ENCODE results near the gene PDZD8. TPM values are rescaled to one million over a fixed set of nuclear protein-coding genes. Genes with fewer than 3 reads are reported as not detected.

The PDZD8 gene, protein sequence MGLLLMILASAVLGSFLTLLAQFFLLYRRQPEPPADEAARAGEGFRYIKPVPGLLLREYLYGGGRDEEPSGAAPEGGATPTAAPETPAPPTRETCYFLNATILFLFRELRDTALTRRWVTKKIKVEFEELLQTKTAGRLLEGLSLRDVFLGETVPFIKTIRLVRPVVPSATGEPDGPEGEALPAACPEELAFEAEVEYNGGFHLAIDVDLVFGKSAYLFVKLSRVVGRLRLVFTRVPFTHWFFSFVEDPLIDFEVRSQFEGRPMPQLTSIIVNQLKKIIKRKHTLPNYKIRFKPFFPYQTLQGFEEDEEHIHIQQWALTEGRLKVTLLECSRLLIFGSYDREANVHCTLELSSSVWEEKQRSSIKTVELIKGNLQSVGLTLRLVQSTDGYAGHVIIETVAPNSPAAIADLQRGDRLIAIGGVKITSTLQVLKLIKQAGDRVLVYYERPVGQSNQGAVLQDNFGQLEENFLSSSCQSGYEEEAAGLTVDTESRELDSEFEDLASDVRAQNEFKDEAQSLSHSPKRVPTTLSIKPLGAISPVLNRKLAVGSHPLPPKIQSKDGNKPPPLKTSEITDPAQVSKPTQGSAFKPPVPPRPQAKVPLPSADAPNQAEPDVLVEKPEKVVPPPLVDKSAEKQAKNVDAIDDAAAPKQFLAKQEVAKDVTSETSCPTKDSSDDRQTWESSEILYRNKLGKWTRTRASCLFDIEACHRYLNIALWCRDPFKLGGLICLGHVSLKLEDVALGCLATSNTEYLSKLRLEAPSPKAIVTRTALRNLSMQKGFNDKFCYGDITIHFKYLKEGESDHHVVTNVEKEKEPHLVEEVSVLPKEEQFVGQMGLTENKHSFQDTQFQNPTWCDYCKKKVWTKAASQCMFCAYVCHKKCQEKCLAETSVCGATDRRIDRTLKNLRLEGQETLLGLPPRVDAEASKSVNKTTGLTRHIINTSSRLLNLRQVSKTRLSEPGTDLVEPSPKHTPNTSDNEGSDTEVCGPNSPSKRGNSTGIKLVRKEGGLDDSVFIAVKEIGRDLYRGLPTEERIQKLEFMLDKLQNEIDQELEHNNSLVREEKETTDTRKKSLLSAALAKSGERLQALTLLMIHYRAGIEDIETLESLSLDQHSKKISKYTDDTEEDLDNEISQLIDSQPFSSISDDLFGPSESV
- total RNA-seq, result 10 to 100 TPM; 10.9 to 13.4 TPM

DNA sequence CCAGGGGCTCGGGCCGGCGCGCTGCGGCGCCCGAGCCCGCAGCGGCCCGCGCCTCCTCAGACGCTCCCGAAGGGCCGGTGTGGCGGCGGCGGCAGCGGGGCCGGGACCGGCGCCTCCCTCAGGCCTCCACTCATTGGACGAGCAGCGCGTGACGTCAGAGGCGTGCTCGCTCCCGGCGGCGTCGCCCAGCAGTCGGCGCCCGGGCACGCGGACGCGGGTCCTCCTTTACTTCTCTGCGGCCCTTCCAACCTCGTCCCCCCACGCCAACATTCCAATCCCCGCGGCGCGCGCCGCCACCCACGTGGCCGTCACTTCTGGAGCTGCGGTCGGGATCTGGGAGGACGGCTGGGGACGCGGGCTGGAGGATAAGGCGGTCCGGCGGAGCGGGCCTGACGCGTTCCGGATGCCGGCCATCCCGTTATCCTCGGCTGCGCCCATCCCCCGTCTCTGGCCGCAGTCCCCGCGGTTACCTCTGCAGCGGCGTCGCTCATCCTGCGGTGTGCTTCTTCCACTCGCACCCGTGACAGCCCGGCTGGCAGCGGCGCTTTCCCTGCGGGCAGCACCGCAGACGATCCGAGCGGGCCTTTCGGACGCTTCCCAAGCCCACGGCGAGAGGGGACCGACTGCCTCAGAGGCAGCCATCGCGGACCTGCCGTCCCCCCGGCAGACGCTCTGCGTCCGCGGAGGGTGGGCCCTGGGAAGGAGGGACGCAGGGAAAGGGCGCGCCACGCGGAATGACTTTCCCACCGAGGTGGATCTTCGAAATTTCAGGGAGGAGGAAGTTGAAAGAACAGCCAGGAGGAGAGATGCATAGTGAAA, at the start of gene PDZD8:
Gene PDZD8 (minus strand): TSS at position 81 of the 819 bp plus-strand sequence. CDS start 213 bp downstream, outside the sequence.
- ChIA-PET CTCF (no interaction called here), POLR2A (no interaction called here)
- Mint-ChIP-seq H3K27ac (peak within 1 kb of the TSS; percentile 90), H3K4me1 (peaks cover 23% of the 10 kb centered on the region), H3K4me3 (peak within 1 kb of the TSS; percentile 93), H3K9me3 (no peaks in the 10 kb centered on the region), H3K27me3 (peaks cover 36% of the 10 kb centered on the region), H3K36me3 (ENCODE audit: low read depth) (peaks cover 4% of the 10 kb centered on the region)
- DNase-seq, result peak; percentile 88

DNA sequence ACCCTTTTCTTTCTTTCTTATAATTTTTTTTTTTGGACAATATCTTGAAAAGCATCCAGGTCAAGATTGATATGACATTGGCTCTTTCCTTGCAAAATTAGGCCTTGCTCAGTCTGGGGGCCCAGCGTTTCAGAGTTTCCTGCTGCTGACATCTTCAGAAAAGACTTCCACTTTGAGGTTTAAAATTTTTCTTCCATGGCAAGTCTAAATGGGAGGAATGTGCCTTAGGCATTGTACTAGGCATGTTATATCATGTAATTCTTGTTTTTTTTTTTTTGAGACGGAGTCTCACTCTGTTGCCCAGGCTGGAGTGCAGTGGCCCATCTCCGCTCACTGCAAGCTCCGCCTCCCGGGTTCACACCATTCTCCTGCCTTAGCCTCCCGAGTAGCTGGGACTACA, 48.9 kb upstream of the PDZD8 start:
- DNase-seq, result no peak
- ChIA-PET POLR2A (no interaction called here), CTCF (interaction anchor here (1.2 kb wide), 1 partner anchor 17 kb away, joined by 3 read pairs; no protein-coding TSS in a partner anchor)
- Mint-ChIP-seq H3K9me3 (no peaks in the 10 kb centered on the region), H3K27me3 (no peaks in the 10 kb centered on the region), H3K27ac (no peak overlapping the region), H3K4me3 (no peak overlapping the region), H3K36me3 (ENCODE audit: low read depth) (no peaks in the 10 kb centered on the region), H3K4me1 (no peaks in the 10 kb centered on the region)

DNA sequence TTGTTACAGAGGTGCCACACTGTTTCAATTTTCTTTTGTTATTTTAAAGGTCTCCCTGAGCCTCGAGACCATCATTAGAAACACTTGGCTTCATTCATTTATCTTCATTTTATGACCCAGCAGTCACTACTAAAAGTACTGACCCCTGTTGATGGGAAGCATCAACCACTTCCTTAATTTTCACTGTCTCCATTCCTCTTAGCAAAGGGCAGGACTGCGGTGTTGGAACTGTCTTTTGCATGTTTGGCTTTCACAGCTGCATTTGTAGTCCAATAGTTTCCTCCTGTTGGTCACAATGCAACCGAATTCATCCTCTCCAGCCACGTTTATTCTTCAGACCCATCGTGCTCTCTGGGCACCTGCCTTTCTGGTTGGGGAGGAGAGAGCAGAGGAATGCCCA, 46.7 kb upstream of the PDZD8 start:
- peak overlapping the region; percentile 54 for H3K27ac Mint-ChIP-seq
- POLR2A ChIA-PET, result no interaction called here
- CTCF ChIA-PET, result no interaction called here
- H3K36me3 Mint-ChIP-seq (ENCODE audit: low read depth), result no peaks in the 10 kb centered on the region
- H3K4me3 Mint-ChIP-seq, result no peak overlapping the region
- no peak for DNase-seq
- H3K4me1 Mint-ChIP-seq, result no peaks in the 10 kb centered on the region
- peaks cover 4% of the 10 kb centered on the region for H3K27me3 Mint-ChIP-seq
- no peaks in the 10 kb centered on the region for H3K9me3 Mint-ChIP-seq

DNA sequence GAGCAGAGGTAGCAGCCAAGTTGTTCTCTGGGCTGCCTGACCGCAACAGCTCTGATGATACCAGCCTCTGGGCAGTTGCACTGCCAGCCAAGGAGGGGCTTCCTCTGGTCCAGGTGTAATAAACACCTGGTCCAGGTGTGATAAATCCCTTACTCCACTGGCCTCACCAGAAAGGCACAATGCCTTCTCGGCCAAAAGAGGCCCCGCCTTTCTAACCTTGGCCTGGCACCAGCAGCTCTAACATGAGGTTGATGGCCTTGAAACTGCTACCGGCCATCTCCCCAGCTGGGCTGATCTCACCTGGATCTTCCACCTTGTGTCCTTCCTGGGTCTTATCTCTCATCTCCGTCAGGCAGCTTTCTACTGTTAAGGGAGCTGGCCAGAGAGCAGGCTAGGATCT, 45.5 kb upstream of the PDZD8 start:
- POLR2A ChIA-PET, result no interaction called here
- H3K27ac Mint-ChIP-seq, result no peak overlapping the region
- H3K36me3 Mint-ChIP-seq (ENCODE audit: low read depth), result no peaks in the 10 kb centered on the region
- no peaks in the 10 kb centered on the region for H3K9me3 Mint-ChIP-seq
- CTCF ChIA-PET, result no interaction called here
- no peak for DNase-seq
- no peak overlapping the region for H3K4me3 Mint-ChIP-seq
- peaks cover 4% of the 10 kb centered on the region for H3K27me3 Mint-ChIP-seq
- H3K4me1 Mint-ChIP-seq, result no peaks in the 10 kb centered on the region

DNA sequence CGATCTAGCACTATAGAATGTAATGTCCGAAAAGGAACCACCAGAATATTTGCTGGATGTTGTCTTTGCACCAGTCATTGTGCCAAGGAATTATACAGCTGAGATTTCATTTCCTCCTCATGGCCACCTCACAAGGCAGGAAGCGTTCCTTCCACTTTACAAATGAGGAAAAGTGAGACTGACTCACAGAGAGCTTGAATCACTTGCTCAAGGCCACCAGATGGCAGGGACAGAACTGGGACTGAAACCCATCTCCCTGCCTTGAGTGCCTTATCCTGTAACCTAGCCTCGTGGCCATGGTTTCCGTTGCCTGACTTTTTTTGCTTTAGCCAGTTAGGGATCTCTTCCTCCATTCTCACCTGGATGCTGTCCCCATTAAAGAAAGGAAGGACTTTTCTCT, 44.7 kb upstream of the PDZD8 start:
- H3K27ac Mint-ChIP-seq, result no peak overlapping the region
- no peaks in the 10 kb centered on the region for H3K4me1 Mint-ChIP-seq
- peaks cover 4% of the 10 kb centered on the region for H3K27me3 Mint-ChIP-seq
- no peak overlapping the region for H3K4me3 Mint-ChIP-seq
- CTCF ChIA-PET, result no interaction called here
- no peaks in the 10 kb centered on the region for H3K36me3 Mint-ChIP-seq (ENCODE audit: low read depth)
- DNase-seq, result no peak
- POLR2A ChIA-PET, result no interaction called here
- H3K9me3 Mint-ChIP-seq, result no peaks in the 10 kb centered on the region

DNA sequence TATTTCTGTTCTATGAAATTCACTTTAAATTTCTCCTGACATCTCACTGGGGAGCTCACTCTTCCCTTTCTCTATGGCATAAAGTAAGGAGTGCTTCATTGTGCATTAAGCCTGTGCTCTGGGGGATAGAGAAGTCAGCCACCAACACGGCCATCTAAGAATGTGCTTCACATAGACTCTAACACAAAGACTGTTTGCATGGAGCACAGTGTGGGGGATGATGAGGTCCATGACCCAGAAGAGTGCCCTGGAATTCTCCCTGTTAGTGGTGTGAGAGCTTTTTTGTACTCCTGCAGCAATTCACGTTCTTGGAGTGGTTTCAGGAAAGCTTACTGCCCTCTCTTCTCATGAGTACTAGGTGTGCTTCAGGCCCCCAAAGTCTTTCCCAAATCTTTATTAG, 43.9 kb upstream of the PDZD8 start:
- H3K9me3 Mint-ChIP-seq, result no peaks in the 10 kb centered on the region

DNA sequence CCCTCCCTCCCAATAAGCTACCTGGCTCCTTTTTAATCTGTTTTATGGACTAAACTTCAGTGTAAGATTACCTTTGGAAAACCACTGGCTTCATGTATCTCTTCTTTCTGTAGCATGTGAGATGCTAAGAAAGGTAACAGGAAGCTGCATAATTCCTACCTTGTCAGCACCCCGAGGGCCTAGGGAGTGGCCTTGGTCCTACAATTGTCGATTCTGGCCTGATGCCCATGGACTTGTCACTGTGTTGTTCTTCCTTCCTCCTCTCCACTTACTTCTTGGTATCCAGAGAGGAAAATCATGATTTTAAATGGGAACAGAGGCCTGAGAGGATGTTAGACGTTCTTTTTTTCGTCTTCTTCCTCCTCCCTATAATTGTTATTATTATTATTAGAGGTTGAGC, 42.9 kb upstream of the PDZD8 start:
- Mint-ChIP-seq H3K27ac (no peak overlapping the region), H3K4me1 (no peaks in the 10 kb centered on the region), H3K27me3 (peaks cover 4% of the 10 kb centered on the region), H3K9me3 (no peaks in the 10 kb centered on the region), H3K36me3 (ENCODE audit: low read depth) (no peaks in the 10 kb centered on the region), H3K4me3 (no peak overlapping the region)
- ChIA-PET POLR2A (no interaction called here), CTCF (no interaction called here)
- no peak for DNase-seq

More for the DNA sequence above, 43.9 kb upstream of the PDZD8 start:
- Mint-ChIP-seq H3K4me1 (no peaks in the 10 kb centered on the region), H3K36me3 (ENCODE audit: low read depth) (no peaks in the 10 kb centered on the region), H3K27ac (no peak overlapping the region), H3K4me3 (no peak overlapping the region), H3K27me3 (peaks cover 4% of the 10 kb centered on the region)
- CTCF ChIA-PET, result no interaction called here
- POLR2A ChIA-PET, result no interaction called here
- no peak for DNase-seq

DNA sequence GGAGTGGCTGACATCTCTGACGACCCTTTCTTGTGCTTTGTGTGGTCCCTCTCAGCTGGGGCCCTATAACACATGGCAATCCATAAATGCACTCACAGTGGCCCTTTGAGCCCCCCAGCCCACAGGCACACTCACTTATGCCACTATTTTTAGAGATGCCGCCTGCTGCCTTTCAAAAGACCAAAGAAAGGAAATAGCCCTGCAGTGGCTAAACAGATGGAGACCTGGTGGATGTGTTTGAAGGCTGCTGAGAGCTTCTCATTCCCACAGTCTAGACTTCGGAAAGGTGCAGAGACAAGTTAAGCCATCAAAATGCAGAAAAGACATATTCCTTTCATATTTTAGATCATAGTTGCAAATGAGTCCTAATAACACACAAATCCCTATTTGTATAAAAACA, 42.0 kb upstream of the PDZD8 start:
- H3K9me3 Mint-ChIP-seq, result no peaks in the 10 kb centered on the region
- CTCF ChIA-PET, result no interaction called here
- POLR2A ChIA-PET, result no interaction called here
- no peaks in the 10 kb centered on the region for H3K4me1 Mint-ChIP-seq
- H3K27me3 Mint-ChIP-seq, result peaks cover 6% of the 10 kb centered on the region
- H3K36me3 Mint-ChIP-seq (ENCODE audit: low read depth), result no peaks in the 10 kb centered on the region
- H3K27ac Mint-ChIP-seq, result no peak overlapping the region
- DNase-seq, result no peak
- no peak overlapping the region for H3K4me3 Mint-ChIP-seq

DNA sequence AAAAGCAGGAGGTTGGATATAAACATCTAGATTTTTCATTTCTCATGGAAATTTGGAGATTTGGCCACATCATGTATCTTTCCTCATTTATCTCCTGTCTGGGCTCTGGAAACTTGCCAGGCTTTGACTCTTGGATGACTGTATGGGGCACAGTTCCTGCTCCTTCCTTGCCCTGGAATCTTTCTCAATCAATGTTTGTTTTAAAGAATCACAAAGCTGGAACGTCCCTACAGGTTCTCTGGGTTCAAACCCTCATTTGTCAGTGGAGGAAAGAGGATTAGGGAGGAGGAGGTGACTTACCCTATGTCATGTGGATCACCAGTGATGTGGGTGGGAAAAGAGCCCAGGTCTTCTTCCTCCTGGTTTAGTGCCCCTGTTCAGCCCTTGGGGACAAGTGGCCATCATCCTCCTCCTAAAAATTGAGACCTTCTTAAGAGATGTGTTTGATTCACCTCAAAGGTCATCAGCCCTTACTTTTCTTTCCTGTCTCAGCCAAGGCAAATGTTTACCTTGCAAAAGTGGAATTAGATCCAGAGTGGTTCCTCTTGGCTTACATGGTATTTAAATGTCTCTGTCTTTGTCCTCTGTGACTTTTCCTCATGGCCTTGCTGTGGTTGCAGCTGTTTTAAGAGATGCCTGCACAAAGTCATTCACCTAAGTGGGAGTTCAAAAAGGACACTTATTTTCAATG, 38.8 kb upstream of the PDZD8 start:
- no peaks in the 10 kb centered on the region for H3K9me3 Mint-ChIP-seq
- CTCF ChIA-PET, result no interaction called here
- no peaks in the 10 kb centered on the region for H3K36me3 Mint-ChIP-seq (ENCODE audit: low read depth)
- H3K27me3 Mint-ChIP-seq, result peaks cover 13% of the 10 kb centered on the region
- H3K27ac Mint-ChIP-seq, result no peak overlapping the region
- DNase-seq, result no peak
- POLR2A ChIA-PET, result no interaction called here
- H3K4me3 Mint-ChIP-seq, result no peak overlapping the region
- H3K4me1 Mint-ChIP-seq, result no peaks in the 10 kb centered on the region

DNA sequence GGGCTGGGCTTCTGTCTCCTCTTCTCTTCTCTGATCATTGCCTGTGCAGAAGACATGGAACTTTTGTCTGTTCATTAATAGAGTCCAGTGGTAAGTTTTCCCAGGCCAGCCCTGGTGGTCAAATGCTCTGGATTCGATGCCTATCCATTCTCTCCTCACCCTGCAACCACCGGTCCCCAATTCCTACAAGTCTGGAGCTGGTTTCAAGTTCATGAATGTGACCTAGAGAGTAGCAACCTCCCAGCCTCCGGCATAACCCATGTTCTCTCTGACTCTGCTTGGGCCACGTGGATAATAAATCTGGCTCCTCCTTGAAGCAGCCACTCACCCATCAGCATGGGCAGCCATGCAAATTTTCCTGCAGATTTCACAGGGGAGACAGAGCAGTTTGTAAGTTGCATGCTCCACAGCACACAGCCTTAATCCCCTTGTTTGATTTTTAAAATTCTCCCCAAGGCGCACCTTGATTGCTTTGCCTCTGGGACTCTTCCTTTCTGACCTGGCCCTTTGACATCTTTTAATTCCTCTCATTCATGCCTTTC, 37.3 kb upstream of the PDZD8 start:
- POLR2A ChIA-PET, result no interaction called here
- no peaks in the 10 kb centered on the region for H3K36me3 Mint-ChIP-seq (ENCODE audit: low read depth)
- CTCF ChIA-PET, result no interaction called here
- no peak for DNase-seq
- H3K4me1 Mint-ChIP-seq, result no peaks in the 10 kb centered on the region
- H3K27ac Mint-ChIP-seq, result no peak overlapping the region
- no peaks in the 10 kb centered on the region for H3K9me3 Mint-ChIP-seq
- peaks cover 9% of the 10 kb centered on the region for H3K27me3 Mint-ChIP-seq
- H3K4me3 Mint-ChIP-seq, result no peak overlapping the region

DNA sequence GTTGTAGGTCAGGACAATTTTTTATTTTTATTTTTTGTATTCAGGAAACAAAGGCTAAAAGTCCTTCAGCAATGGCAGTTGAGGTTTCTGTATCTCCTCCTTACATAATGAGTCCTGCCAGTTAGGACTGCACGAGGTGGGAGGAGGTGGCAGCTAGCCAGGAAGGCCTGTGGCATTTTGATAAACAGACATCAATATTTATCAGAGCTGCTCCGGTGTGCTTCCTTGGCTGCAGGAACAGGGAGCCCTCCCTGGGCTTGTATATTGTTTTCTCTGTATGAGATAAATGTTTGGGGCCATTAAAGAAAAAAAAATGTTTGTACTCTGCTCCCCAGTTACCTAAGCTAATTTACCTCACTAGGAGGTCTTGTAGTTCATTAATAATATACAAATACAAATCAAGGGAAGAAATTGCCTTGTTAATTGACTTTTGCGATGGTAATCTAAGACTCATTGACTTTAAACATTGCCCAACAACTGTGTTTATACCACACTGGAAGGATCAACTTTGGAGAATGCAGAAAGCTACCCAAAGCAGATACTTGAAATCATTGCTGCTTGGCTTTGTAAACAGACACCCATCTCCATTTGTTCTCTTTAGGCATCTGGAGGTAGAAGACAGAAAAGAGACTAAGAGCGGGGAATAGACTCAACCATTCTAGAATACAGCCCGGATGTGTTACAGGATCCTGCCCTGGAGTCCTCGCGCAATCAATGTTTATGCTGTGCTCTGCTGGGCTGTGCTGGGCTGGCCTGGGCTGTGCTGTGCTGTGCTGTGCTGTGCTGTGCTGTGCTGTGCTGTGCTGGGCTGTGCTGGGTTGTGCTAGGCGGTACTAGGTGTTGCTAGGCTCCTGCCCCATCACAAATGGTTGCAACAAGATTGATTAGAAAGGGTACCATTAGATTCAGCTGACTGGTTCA, 36.5 kb upstream of the PDZD8 start:
- POLR2A ChIA-PET, result no interaction called here
- no peaks in the 10 kb centered on the region for H3K36me3 Mint-ChIP-seq (ENCODE audit: low read depth)

More for the DNA sequence above, 36.5 kb upstream of the PDZD8 start:
- CTCF ChIA-PET, result no interaction called here
- no peak for DNase-seq
- H3K4me1 Mint-ChIP-seq, result no peaks in the 10 kb centered on the region
- H3K4me3 Mint-ChIP-seq, result no peak overlapping the region
- H3K27ac Mint-ChIP-seq, result no peak overlapping the region
- H3K9me3 Mint-ChIP-seq, result no peaks in the 10 kb centered on the region
- peaks cover 9% of the 10 kb centered on the region for H3K27me3 Mint-ChIP-seq

Measured in activated CD4-positive, alpha-beta T cell treated with anti-CD3 and anti-CD28 coated beads, Interleukin-2, amount 10 ng/mL, durations not matched to agents 7 days and 5 days (primary cell).